Measurements from ENCODE around the gene SORBS1.

The SORBS1 gene

DNA sequence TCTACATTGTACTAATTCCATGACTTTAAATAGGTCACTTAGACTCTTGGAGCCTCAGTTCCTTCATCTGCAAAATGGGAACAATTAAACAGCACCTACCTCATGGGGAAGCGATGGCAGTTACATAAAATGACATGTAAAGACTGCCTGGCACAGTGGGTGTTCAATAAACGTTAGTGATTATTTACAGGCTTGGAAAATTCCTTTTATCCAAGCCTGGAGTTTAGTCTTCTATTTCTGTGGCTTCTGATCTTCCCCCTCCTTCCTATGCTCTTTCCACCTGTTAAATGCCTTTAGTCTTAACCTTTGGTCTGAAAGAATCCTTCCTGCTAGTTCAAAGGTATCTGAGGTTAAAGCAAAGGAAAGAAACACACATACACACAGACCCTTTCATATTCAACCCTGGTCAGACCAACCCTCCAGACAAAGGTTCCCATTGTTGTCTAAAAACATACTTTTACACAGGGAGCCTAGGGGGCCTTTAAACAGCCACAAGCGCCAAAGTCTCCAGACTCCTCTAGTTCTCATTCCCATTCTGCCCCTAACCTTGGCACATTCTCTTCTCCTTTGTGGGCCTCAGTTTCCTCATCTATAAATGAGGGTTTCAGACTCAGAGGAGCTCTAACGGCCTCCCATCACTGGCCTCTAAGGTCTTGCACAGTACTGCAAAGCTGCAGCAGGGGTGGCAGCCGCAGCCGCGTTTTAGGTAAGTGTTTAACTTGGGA lies 21.4 kb downstream of the SORBS1 start:
- no peak for DNase-seq (ENCODE audit: low read depth)

DNA sequence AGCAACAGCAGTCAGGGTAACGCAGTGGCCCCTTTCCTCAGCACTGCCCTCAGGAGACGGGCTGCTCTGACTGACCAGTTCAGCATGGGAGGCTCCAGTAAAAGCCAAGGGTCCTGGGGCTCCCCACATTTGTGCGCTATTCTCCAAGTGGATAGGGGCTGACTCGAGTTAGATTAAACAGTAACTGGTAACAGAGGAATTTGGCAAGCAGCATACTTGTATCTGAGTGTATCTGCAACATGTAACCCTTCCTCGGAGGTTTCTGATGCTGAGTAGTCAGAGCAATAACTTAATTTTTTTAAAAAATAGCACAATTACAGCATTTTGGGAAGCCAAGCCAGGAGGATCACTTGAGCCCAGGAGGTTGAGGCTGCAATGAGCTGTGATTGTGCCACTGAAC lies 22.8 kb downstream of the SORBS1 start:
- no peak for DNase-seq (ENCODE audit: low read depth)

DNA sequence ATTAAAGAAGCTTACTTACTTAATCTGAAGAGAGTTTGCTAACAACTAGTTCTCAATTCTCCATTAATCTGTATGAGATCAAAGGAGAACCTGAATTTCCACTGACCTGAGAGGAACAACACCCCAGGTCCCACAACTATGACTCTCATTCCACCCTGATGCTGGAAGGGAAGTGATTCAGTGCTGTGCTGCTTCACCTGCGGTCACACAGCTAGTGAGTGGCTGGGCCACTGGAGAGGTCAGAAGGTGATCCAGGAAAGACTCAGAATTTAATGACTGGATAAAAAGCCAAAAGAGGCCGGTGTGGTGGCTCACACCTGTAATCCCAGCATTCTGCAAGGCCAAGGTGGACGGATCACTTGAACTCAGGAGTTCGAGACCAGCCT lies 23.6 kb downstream of the SORBS1 start:
- DNase-seq (ENCODE audit: low read depth) = no peak

DNA sequence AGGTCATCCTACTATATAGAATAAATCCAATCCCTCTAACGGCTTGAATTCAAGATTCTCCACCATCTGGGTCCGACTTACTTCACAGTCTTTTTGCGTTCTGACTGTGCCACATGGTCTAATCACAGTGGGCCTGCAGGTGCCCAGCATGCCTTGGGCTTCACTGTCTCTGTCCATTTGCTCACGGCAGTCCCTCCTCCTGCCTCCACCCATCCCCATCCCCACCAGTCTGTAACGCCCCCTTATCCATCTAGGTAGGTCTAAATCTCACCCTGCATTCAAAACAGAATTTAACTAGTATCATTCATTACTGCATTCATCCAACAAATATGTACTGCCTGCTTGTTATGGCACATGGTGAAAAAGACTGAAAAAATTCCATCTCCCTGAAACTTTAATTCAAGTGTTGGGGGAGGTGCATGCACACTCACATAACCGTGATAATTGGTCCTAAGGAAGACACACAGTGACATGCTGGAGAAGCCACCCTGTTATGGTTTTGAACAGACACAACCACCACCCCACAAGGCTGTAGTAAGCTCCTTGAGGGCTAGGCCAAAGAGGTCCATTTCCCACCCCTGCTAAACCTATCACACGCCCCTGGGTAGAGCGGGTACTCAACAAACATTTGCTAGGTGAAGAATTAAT lies 24.2 kb downstream of the SORBS1 start:
- DNase-seq (ENCODE audit: low read depth) = no peak

DNA sequence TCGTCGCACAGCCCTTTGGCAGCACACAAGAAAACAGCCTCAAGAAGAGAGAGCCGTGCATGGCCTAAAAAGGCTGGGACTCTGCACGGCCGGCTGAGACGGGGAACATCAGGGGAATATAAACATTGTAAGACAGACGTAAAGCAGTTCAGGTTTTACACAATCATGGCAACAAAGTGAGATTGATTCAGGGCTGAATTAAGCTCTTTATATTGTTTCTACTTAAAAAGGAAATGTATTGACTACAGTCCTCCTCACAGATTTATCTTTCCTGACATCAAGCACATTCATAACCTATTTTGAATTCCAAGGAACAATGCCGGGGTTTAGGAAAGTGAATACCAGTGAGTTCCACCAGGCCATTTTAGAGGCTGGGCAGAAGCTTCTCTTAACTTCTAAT lies 25.2 kb downstream of the SORBS1 start:
- DNase-seq (ENCODE audit: low read depth) = no peak

DNA sequence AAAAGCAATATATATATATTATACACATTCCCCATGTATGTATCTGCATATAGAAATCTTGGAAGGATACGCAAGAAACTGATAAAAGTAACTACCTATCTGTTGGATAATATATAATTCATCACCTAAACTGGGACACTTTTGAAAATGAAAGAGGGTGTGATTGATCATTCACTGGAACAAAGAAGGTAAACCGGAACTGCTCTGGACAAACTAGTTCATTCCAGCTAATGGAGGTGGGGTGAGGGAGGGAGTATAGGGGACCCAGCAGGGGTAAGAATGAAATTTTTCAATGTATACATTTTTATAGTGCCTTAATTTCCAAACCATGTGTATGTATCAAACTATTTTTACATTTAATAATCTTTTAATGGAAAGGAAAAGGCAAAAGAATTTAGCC lies 25.6 kb downstream of the SORBS1 start:
- no peak for DNase-seq (ENCODE audit: low read depth)

DNA sequence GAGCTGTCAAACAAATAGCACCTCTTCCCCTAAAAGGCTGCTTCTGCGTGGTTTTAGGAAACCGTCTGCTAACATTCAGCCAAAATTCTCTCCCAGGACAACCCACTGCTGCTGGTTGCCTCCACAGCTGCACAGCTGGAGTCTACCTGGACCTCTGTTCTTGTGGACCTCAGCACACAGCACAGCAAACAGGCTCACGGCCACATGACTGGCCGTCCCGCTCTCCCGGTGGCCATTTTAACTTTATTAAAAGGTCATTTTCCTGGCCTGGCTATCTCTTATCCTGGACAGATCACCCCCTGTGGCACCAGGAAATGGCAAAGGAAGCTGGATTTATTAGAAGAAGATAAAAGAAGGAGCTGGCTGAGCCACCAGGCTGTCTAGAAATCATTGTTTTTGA lies 27.6 kb downstream of the SORBS1 start:
- DNase-seq (ENCODE audit: low read depth) = no peak

DNA sequence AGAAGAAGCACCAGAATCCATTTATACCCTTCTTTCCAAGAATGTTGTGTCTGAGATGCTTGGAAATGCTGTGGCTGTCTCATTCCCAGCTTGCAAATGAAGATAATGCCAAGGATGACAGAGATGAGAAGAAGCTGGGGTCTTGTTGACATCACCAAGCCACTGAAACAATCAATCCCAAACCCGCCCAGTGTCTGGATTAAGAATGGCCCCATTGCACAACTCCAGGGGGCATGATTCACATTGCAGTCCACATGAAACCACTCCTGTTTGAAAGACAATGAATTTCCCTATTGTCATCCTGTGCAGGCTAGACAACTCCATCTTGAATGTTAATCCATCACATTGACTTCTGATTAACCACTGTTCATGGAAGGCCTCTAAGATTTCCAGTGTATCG lies 28.6 kb downstream of the SORBS1 start:
- no peak for DNase-seq (ENCODE audit: low read depth)

DNA sequence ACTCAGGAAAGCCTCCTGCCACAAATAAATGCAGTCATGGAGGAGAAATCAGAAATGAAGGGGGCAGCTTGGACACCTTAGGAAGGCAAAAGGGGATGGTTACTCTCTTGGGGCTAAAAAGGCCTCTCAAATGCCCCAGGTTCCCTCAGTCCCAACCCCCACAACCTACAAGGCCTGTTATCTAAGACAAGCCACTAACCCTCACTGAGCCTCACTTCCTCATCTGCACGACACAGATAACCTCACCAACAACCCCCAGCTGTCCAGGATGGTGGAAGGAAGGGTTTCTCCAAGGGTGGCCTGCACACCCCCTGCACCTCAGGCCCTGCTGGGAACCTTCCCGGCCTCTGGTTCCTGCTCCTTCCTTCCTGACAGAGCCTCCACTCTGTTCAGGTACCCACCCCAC lies 29.2 kb downstream of the SORBS1 start:
- no peak for DNase-seq (ENCODE audit: low read depth)

DNA sequence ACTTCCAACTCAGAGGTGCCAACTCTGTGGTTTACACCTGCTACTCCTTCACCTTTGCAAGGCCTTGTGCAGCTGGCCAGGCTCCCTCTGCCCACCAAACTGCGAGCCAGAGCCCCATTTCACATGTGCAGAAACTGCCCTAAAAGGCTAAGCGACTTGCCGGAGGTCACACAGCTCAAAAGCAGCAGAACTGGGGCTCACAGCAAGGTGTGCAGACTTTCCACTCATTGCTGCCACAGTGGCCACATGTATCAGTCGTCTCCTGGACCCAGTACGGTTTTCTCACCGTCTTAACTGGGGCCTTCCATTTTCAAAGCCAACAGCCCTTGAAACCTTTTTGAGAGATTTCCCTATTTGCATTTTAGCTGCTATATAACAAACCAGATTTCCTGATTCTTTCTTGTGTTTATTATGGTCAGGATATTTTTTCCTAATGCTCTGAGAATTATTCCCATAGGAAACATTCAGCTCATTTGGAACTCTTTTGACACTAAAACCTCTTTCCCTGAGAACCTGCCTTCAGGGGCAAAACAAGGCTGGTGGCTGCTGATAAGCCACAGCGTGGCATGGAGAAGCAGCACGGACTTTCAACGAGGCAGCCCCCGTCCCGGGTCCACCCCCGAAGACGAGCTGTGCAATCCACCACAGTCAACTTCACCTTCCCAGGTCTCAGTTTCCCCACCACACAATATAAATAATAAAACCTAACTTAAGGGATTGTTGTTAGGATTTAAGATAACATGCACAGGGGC lies 29.9 kb downstream of the SORBS1 start:
- no peak for DNase-seq (ENCODE audit: low read depth)

DNA sequence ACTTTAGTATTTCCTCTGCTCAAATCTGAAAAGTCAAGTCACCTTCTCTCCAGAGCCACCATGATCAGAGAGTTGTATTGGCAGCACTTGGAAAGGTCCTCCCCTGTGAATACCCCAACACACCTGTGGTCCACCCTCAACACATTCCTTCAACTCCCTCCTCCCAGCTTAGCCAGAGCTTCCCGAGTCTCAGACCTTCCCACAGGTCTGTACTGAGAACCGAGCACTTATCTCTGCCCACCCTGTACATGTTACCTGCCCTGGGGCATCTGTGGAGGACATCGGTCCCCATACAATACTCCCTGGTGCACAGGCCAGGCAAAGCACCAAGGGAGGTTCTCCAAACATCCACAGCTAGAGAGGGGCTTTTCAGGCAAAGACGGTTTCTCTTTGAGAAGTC lies 30.6 kb downstream of the SORBS1 start:
- DNase-seq (ENCODE audit: low read depth) = no peak

DNA sequence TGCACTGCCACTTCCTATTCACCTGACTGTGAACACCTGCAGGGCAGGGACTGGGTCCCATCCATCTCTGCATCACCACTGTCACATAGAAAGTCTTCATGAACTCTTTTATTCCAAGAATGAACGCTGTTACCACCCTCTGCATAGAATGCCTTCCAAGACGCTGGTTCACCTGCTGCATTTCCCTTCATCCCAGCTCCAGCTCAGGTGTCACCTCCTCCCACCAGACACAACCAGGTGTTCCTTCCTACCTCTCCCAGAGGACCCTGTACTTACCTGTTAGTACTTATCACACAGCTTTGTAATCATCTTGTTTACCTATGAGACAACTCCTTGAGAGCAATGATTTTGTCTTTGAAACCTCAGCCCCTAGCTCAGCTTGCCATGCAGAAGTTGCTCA lies 31.1 kb downstream of the SORBS1 start:
- no peak for DNase-seq (ENCODE audit: low read depth)

DNA sequence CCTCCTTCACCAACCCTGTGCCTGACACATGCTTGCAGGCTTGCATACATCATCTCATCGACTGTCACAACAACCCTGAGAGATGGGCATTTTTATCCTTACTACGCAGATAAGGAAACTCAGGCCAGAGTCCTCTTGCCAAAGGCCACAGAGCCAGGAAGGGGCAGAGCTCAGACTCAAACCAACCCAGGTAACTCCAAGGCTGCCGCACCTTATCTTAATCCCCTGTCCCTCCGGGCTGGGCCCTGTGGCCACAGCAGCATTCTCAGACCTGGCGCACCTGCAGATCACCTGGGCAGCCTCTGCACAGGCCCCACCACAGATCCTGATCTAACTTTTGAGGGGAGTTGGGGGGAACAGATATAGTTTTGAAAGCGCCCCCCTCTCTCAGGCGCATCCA lies 35.1 kb downstream of the SORBS1 start:
- DNase-seq (ENCODE audit: low read depth) = no peak

DNA sequence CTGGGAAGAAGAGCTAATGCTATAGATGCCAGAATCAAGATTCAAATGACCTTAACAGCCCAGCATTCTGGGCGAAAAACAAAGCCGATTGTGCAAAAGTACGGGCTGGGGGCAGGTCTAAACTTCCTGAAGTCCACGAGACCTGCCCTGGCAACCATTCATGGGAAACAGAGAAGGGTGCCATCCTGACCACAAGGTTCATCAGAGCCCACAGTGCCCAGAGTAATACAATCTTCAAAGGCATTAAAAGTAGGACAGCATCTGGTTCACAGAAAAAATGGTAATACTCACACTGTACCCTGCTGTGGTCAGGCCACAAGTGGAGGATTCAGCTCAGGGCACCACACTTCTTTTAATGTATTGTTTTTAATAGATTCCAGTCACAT lies 36.1 kb downstream of the SORBS1 start:
- DNase-seq (ENCODE audit: low read depth) = no peak

DNA sequence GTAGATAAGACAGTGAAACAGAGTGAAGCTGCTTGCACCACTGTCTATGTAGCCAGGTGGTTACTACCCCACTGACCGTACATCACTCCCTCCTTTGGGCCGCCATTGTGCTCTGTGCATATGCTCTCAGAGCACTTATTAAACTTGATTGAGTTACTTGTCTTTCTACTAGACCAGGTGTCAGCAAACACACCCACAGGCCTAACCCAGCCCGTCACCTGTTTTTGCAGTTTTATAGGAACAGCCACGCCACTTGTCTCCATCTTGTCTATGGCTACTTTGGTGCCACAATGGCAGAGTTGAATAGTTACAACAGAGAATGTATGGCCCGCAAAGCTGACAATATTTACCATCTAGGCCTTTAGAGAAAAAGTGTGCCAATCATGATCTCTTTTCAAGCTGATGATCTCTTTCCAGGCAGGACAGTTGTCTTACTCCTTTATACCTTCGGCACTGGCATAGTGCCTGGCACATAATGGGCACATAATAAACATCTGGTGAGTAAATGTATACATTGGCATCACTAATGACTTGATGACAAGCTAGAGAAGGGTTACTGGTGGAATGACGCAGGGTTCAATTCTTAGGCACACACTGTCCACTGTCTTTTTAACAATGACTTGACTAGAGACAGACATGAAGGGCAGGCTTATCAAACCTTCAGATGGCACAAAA lies 36.7 kb downstream of the SORBS1 start:
- no peak for DNase-seq (ENCODE audit: low read depth)

DNA sequence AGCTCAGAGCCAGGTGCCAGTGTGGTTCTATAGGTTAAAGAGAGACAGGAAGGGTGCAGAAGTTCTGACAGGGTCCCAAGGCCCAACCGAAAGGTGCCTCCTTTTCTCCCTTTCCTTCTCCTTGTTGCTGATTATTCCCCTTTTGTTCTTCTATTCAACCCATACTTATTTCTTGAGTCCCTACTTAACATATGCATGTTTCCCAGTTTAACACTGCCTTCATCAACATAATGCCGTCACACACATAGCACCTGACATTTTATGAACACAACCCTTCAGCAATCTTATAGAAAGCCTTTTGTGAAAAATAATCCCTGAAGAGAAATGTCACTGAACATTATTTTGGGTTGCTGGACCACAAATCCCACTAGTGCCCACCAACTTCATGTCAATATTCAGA lies 39.1 kb downstream of the SORBS1 start:
- DNase-seq (ENCODE audit: low read depth) = no peak

DNA sequence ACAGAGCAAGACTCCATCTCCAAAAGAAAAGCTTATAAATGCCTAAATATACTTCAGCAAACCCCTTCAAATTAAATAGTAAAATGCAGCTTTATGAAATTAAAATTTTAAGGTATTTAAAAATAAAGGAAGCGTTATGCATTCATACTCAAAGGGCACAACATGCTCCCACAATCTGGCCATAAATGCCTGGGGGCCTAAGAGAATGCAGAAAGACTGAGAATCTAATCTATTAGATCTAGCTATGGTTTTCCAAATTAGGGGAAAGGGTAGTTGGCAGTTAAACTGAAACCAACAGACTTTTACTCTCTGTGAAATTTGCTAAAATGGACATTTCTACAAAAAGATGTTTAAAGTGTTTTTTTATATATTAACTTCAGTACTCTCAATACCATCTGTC lies 40.6 kb downstream of the SORBS1 start:
- DNase-seq (ENCODE audit: low read depth) = no peak

DNA sequence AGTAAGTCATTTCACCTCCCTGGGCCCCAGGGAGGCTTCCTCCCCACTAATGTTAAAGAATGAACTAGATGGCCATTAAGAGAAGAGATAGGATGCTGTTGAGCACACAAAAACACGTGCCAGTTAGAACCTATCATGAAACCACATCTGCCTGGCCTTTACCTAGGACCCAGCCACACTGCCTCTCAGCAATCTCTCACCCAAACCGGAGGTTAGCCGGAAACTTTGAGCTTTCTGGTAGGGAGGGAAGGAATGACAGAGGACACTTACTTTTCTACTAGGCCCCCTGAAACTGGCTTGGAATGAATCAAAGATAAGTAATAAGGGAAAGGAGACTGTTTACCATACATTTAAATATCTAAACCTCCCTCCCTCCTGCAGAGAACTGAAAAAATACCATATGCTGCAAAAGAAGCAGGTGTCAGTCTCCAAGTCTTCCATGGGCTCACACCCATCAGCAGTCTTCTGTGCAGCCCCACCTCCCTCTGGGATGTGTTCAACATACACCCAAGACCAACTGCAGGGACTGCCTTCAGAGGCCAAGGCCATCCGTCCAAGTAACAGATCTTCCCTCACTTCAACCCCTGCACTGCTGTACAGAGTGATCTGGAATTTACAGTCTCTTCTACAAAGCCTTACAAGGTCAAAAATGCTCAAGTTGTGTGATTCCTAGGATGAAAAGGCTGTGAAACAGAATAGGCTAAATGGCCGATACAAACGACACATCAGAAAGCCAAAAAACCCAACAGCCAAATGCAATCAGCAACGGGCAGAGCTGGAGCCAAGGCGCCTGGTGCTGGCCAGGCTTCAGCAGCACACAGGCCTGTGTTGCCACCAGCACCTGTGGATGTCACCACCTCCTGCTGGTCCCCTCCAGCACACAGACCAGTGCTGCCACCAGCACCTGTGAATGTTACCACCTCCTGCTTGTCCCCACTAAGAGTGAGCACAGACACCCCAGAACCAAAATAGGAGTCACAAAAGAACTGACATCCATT lies 42.4 kb downstream of the SORBS1 start:
- DNase-seq (ENCODE audit: low read depth) = no peak

DNA sequence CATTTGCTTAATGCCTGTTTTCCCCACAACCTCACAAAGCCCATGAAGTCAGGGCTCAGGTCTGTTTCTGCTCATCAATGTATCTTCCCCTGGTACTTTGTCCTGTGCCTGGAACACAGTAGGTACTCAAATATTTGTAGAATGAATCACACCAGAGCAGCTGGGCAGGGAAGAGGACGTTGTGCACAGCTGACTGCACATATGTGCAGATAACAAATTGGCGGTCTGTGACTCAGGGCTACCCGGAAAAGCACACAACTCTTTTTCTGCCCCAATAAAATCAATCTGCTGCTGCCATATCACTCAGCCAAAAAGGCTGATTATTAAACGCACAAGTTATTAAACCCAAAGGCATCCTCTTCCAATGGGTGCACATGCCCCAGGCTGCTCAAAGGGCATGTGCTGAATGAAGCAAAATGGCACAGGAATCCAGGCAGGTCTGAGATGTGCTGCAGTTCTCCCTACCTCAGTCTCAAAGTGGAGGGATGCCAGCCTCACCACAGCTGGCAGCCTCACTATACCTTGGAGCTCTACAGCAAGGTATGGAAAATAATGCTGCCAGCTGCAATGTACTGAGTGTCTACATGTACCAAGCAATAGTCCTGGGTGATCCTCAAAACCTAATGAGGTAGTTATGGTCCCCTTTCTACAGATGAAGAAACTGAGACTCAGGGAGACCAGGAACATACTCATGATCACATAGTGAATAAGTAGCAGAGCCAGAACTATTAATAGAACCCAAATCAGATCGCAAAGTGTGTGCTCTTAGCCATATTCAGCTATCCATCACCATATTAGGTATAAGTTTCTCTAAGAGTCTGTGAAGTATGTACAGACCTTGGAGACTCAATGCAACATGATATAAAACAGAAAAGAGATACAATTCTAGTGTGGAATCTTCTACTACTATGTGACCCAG lies 43.4 kb downstream of the SORBS1 start:
- no peak for DNase-seq (ENCODE audit: low read depth)

DNA sequence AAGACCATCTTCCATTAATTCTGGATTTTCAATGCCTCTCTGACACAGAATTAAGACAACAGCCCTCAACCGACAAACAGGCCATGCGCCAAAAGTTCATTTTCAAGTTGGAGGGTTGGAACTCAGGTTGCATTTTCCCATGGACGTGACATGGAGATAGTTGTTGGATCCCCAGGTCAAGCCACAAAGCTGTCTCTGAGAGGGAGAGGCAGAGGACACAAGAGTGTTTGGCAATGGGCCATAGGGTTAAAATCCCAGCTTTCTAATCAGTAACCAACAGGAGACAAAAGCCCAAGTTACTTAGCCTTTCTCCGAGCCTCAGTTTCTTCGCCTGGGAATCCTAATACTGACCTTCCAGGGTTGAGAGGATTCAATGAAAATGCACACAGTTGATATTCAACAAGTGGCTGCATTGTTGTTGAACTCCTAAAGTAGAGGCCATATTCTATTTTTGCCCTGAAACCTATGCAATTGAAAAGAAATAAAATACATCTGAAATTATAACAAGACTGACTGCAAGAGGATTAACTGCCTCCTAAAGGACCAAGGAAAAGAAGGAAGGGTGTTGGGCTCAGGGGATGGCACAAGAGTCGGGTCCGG lies 44.3 kb downstream of the SORBS1 start:
- DNase-seq (ENCODE audit: low read depth) = no peak

Measured in stromal cell of bone marrow (primary cell).